Measurements from ENCODE around the gene GRIP1.

GRIP1 gene

DNA sequence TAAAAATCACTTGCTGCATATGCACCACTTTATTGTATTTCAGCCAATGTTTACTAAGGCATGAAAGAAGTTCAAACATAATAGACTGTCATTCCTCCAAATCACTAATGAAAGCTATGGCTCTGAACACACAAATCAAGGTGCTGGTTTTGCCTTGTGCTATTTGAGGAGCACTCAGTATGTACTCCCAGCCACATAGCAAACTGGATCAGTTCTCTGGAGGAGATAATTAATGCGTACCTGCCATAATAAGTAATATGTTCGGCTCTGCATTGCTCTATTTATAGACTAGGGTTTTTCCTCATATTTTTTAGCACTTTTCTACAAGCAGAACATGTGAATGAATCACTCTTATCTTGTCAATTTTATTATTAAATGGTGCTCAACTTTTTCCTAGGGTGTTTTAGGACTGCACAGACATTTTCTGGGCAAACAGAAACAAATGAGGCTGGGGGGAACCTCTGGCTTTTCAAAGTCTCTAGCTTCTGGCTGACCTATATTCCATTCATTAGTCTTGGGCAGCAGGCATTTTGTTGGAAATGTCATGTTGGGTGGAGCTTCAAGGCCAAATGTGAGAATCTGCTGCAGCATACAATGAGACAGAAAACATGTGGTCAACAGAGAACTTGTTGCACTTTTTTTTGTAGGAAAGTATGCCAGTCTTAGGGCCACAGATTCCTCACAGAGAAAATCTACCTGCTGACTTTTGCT, 88.4 kb downstream of the GRIP1 start:
- DNase-seq, result no peak

DNA sequence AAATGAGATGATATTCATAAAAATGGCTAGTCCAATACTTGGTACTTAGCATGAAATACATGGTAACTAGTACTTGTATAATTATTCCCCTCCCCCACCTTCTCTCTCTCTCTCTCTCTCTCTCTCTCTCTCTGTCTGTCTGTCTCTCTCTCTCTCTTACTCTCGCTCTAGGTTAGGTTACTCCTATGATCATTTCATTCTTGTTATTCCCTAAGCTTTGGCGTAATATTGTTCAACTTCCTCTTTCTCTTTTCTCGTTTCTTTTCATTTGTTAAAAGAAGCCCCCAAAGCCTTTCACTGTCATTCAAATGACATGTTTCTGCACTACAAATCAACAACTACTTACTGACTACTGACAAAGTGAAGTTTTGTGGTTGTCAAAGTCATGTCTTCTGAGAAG, 89.8 kb downstream of the GRIP1 start:
- DNase-seq, result no peak

DNA sequence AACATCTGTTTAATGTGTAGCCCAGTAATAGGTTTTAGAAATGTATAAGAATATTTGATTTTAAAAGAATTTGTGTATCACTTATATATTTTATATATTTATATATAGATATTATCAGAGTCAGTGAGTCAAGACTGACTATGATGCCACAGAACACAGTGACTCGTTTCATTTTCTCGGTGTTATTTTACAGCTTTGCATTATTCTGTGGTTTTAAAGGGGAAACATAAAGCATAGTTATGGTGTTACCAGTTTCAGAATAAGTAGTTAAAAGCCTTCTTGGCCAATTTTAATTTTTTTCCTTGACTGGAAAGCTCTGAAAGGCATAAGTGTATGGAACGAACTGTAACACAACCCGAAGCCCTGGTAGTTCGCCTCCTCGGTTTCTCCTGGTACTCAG, 91.0 kb downstream of the GRIP1 start:
- DNase-seq, result no peak

DNA sequence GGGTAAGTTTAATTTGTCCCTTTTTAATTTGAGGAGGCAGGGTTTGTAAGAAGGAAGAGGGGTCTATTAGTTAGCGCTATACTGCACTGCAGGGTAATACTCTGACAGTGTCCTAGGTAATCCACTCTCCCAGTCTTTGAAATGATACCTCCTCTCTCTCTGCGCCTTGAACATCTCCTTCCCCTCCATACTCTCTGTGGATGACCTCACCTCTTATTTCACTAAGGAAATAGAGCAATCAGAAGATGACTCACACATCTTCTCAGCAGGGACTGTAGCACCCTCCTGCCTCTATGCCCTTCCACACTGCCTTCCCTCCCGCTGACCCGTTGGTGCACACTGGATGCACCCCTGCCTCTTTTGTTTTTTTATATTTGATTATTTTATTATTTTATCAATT, 94.2 kb downstream of the GRIP1 start:
- DNase-seq, result peak; percentile 5

DNA sequence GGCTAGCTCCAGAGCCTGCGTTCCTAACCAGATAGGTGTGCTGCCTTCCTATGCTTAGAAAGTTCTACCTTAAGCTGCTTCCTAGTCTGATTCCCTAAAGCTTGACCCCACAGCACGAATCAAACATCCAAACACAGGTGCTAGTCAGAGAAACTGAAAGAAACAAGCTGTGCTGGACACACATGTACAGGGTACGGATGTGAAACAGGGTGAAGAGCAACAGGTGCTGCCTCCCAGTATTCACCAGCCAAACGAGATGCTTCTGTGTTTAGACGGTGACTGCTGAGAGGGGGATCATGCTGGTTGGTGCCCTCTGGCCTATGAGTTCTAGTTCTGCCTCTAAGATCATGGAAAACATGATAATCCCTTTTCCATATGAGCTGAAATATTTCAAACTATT, 105.3 kb downstream of the GRIP1 start:
- no peak for DNase-seq

DNA sequence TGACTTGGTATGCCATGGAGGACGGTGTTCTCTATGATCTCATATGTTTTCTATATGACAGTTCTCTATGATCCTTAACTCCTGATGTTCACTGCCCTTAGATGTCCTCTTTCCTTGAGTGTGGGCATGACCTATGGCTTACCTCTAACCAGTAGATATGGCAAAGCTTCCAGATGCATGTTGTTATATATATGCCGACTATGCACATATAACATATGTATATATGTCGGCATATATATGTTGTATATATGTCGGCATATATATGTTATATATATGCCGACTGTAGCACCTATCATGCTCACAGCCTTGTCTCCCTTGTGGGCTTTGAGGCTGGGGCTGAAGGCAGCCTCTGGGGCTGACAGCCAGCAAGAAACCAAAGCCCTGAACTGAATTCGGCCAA, 106.0 kb downstream of the GRIP1 start:
- DNase-seq, result no peak

DNA sequence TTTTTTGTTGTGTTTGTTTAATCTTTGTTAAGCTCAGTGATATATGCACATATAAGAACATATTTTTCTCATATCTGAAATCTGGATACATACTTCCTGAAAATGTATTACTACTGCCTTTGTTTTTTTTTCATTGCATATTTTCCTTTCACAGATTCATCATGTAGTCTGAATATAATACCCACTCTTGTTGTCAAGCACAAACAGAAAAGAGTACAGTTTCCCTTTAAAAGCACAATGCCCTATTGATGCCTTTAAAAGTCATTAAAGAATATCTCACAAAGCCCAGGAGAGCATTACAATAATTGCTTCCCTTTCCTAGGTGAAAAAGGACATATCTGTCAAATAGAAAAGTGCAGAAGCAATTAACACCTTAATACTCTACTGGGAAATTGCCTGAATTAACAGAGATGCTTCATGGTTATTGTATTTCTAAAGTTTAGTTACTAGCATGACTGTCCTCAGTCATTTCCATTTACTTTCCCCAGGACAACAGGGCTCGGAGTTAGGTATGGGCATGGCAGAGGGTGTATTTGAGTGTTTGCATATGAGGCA, 107.4 kb downstream of the GRIP1 start:
- DNase-seq, result no peak

DNA sequence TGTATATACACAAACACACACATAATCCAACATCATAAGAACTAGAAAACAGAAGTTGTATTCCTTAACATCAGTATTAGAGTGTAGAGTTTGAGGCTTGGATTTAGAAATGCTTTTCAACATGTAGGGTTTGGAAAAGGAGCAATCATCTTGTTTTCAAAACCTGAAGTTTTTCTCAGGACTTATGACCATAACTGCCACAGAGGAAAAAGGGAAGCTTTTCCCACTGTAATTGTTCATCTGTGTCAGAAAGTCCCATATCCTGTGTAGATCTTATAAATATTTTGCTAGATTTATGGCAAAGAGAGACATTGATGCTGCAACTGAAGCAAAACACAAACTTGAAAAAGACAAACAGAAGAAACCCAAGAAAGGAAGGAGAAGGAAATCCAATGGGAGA, 115.7 kb downstream of the GRIP1 start:
- no peak for DNase-seq

DNA sequence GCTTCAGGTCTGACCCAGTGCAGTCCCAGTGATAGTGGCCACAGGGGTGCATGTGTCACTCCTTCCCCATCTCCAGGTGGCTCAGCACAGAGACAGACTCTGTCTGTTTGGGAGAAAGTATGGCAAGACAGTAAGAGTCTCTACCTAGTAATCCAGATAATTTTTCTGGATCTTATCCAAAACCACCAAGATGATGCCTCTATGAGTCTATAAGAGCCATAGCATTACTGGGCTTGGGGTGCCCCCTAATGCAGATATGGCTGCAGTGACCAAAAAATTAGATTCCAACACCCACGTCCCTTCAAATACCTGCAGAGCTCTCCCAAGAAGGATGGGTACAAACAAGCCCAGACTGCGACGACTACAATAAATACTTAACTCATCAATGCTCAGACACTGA, 123.8 kb downstream of the GRIP1 start:
- peak; percentile 1 for DNase-seq

DNA sequence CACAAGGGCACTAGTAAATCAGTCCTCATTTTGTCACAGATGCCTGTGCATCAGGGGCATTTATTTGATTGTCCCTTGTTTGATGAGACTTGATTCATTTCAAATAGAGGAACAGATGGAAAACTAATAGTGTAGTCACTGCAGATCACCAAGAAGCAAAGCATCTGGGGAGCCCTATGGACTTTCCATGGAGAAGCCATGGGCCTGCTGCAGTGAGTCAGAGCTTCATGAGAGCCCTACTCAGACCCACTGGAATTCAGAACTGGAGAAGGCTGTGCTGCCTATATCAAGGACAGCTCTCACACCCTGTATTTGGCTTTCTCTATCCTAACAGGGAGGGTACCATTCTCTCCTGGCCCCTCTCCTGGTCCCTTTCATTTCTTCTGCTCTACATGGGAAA, 126.2 kb downstream of the GRIP1 start:
- DNase-seq, result peak; percentile 4

DNA sequence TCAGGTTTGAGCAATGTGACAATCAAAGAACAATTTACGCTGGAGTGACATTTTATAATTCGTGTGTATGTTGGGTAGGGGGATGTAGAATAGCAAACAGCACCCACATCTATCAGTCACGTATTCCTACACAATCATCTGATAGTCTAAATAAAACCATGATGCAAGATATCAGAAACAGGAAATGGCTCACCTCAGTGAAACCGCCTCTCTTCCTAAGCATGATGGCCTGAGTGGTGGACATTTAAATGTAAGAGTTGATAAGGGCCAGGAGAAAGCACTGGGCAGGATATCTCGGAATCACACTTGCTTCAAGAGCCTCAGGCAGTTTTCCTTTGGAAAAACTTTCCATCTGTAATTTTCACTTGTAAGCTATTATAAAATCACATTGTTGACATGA, 128.2 kb downstream of the GRIP1 start:
- peak; percentile 2 for DNase-seq

DNA sequence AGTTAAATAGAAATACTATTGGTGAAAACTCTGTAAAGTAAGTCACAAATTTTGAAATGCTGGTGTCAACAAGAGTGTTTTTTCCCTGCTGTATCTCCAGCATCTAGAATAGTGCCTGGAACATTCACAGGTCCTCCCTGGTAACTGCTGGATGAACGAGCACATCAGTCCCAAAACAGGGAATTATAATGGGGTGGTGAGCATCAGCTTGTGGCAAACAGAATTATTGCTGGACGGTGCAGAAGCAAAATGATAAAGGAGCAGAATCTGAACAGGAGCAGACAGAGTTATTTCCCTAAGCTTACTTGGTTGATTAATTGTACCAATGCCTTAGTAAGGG, 129.9 kb downstream of the GRIP1 start:
- DNase-seq, result no peak

DNA sequence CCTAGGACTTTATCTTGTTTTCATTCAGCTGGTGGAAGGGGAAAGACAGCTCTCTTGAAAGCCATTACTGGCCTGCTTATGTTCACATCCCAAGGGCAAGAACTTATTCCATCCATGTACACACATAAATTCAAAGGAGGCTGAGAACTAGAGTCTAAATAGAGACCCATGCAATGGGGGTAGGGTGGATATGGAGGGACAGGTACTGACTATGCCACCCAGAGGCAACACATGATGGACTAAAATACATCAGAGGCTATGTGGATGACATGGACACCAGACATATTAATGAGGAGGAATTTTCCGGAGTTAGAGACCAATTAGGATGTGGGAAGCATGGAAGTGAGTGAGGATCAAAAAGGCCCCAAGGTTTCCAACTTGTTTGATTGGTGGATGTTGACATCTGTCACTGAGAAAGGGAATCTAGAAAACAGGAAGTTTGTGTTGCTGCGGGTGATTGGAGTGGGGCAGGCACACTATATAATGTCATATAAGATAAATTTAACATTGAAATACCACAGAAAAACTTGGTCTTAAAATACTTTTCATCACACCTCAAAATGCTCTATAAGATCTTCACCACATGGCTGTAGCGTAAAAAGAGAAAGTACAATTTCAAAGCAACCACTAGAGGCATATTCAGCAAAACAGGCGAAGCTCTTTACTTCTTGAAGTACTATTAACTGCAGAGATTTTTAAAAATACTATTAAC, 130.4 kb downstream of the GRIP1 start:
- no peak for DNase-seq

DNA sequence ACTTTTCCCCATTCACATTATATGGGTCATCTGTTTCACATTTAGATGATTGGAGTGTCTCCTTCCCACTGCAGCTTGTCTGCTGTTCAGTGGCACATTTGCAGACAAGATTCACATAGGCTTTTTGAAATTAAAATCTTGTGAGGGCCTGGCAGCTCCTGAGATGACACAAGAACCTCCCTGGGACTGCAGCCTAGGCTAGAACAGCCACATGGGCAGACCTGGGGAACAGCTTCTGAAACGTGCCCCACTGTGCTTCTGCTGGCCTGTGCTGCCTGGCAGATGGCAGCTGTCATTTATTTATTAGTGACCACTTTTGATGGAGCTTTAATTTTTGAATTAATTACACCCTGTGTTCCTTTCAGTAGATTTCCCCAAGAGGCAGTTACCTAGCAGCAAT, 137.4 kb downstream of the GRIP1 start:
- DNase-seq, result no peak

DNA sequence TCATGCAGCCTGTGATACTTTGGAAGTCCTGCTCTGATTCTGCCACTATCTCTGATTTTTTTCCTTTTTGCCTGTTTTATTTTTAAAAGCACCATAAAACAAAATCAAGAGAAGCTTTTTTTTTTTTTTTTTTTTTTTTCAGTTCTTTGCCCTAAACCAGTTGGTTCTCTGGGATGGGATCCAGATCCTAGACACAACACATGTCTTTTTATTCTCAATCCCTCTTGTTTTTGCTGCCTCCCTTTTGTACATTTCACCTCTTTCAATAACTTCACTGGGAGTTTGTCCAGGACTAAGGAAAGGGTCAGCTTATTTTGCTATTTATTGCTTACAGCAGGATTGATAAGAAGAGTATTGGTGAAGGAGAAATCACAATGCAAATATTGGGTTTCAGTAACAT, 139.4 kb downstream of the GRIP1 start:
- no peak for DNase-seq

DNA sequence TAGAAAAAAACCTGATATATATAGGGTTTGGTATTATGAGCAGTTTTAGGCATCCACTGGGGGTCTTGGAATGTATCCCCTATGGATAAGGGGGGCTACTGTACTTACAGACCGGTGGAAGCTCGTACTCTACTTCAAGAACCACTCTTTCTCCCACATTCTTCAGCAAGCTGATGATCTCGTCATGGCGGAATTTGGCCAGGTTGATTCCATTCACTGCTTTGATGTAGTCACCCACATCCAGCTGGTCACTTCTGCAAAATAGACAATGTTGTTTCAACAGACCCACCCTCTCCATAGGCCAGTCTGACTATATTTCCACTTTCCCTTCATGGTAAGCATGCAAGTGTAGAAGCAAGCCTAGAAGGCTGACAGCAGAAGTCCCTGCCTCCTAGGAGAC, 139.9 kb downstream of the GRIP1 start:
- DNase-seq, result peak; percentile 6

DNA sequence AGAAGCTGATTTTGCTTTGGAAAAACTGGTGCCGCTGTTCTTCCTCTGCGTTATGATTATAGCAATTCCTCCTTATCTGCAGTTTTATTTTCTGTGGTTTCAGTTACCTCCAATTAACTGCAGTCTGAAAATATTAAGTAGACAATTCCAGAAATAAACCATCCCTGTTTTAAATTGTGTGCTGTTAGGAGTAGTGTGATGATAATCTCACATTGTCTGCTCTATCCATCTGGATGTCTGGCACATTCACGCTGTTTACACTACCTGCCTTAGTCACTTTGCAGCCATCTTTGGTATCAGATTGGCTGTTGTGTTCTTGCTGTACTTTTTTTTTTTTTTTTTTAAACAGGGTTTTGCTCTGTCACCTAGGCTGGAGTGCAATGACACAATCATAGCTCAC, 141.0 kb downstream of the GRIP1 start:
- no peak for DNase-seq

DNA sequence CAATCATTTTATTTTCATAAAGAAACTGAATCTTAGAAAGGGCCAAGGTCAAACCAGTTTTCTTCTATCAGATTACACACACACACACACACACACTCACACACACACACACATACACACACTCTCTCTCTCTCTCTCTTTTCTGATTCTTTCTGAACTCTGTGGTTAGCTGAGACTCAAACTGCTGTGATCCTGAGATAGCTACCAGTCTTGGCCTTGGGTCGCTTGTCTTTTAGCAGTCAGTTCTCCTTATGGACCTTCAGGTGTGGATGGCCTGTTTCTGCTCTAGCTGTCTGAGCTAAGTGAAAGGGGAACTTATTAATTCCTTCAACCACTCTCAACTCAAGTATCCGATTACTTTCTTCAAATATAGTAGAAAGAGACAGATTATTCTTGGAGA, 145.1 kb downstream of the GRIP1 start:
- no peak for DNase-seq

DNA sequence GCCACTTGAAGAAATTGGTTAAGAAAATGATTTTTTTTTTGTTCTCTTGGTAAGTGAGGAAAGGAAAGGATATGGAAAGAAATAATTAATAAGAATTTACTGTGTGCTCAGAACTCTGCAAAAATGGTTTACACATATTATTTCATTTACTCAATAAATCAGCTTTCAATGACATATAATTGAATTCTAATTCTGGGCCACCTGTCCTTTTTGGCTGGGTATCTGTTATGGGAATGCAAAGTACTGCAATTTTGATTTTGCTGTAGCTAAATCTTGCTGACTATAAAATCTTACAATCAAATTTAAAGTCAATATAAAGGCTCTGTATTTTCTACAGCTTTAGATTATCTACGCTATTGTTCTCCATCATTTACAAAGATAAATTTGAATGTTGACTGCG, 147.1 kb downstream of the GRIP1 start:
- DNase-seq, result no peak

DNA sequence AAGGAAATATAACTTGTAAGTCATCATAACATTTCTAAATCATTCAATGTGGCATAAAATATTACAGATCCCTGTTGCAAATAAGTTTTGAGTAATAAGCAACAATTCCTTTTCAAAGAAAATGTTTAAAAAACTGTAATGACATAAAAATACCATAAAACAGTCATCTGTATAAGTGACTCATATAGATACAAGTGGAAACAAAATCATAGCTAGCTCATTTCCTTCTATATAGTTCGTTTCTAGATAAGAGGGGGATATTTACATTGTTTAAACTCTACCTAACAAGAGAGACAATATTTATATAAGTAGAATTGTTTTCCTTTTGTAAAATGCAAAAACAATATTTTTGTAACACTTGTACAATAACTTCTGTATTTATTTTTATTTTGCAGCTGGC, 148.9 kb downstream of the GRIP1 start:
- DNase-seq, result no peak

DNA sequence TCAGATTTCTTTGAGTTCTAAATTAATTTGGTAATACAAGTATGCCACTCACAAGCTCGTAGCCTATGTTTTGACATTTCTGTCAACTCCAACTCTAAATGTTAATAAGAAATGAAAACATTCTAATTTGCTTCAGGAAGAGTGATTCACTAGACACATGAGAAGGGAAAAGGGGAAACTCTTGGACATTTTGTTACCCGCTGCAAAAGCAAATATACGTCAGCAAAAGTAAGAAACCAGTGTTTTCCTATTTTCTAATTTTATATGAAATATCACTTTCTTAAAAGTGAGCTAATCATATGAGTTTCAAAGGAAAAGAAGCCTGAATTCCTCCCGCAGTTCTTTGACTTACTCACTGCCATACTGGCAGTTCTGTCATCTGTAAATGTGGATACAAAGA, 162.3 kb downstream of the GRIP1 start:
- no peak for DNase-seq

DNA sequence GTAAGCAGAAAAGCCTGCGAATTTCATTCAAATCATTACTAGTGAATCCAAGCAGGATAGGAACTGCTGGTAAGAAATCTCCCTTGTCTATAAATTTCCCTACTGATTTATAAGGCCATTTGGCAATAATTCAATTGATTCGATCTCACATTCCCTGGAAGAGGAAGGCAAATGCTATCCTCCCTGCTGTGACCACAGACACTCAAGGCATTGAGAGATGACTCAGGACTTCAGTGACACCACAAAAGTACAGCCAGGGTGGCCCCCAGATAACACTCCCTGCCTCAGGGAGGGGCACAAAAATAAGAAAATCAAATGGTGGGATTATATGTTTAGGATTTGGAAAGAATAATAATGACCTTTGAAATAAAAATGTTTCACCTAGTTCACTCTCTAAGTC, 162.7 kb downstream of the GRIP1 start:
- DNase-seq, result peak; percentile 2

DNA sequence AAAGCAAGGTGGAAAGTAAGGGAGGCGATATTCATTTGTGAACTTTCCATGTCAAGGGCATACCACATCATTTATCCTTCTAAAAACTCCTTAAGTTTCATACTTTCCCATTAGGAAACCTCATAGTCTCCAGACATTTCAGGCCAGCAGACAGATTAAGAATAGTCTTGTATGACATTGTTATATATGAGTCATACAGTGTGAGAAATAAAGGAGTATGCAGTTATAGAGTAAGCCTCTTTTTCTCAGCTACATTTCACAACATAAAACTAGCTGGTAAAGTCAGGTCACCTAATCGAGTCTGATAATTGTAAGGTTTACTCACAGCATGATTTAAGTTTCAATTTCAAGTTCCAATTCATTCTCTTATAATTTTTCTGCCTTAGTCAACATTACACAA, 164.3 kb downstream of the GRIP1 start:
- no peak for DNase-seq

DNA sequence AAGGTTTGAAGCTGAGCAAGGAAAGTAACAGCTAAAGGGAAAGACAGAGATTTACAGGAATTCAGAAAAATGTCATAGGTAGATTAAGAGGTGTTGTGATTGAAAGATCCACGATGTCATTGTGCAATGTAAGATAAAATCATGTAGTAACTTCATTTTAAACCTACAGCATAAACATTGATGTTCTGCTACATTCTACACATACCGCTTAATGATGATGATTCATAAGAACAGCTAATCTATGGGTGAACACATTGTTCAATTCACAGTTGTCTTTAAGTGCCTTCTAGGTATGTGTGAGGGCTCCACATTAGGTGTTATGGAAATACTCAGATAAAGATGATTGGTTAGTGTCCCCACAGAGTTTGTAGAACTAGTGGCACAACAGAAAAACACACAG, 170.9 kb downstream of the GRIP1 start:
- no peak for DNase-seq

DNA sequence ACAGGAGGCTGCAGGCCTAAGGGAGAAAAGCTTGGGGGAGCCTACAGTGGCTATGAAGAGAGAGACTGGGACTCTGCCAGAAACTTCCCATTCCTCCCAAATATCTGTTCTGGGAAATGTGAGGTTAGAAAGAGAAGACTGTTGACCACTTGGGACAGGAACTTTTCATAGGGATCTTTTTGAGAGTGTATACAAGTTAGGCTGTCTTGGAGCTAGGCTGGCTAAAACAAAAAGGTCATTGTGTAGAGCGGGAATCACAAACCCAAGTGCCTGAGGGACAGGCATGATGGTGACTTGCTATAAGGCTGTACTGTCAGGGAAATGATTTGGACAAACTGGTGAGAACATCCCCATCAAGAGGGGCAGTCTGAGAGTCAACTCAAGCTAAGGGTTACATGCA, 175.1 kb downstream of the GRIP1 start:
- DNase-seq, result no peak

Data from EL (cell line).